H1 (cell line): ENCODE results near the gene SND1. TPM values are rescaled to one million over a fixed set of nuclear protein-coding genes. Genes with fewer than 3 reads are reported as not detected.

Experiments
- EP300 ChIP-seq, 2 experiments: IDR thresholded peaks; 1 replicate in 1 of 2; 2 replicates in 1 of 2; pipeline ENCODE4 v1.6.1; 2011 to 2012; ENCODE audit warnings: low read depth in 2 of 2, low read length in 2 of 2, mild to moderate bottlenecking in 2 of 2, borderline replicate concordance in 1 of 2, inconsistent platforms in 1 of 2, moderate library complexity in 1 of 2
- SP2 ChIP-seq: IDR thresholded peaks from 2 replicates; pipeline ENCODE4 v1.6.1; 2012; ENCODE audit warnings: mild to moderate bottlenecking, low read length, inconsistent platforms
- SUZ12 ChIP-seq: fragments of 200-600 bp; sonication (generic); IDR thresholded peaks from 2 replicates; pipeline ENCODE4 v1.6.1; 2012; ENCODE audit warnings: mild to moderate bottlenecking, inconsistent platforms, low read length, moderate library complexity, mixed read lengths
- TAF1 ChIP-seq: IDR thresholded peaks from 2 replicates; pipeline ENCODE4 v1.6.1; 2011; ENCODE audit warnings: mild to moderate bottlenecking, low read depth, low read length
- TBP ChIP-seq: IDR thresholded peaks from 2 replicates; pipeline ENCODE4 v1.6.1; 2011; ENCODE audit warnings: low read depth, low read length, improper control_type of control experiment
- polyA plus RNA-seq, 7 experiments: library from polyadenylated mRNA; depleted of rRNA in 3 of 7; stranded (reverse) in 5 of 7; unstranded in 2 of 7; fragments of >200 nt in 5 of 7; fragments of 200-250 nt in 2 of 7; gene quantifications; 1 replicate in 5 of 7; 2 replicates in 1 of 7; 4 replicates in 1 of 7; pipeline versions ENCODE4 v1.2.1 to v1.2.3, GENCODE V29; 2011 to 2013; ENCODE audit warnings: missing spikeins in 2 of 7, mixed read lengths in 2 of 7
- total RNA-seq: library from RNA; stranded (reverse); fragmentation: NEBNext Ultra II Directional; extraction: Animal tissue kit (Norgen Biotek cat#: 25700); gene quantifications from 2 replicates; pipeline ENCODE4 v1.2.1, GENCODE V29; 2021
- TF ChIP-seq, protein P1 (sequence below): fragments of 300-600 bp; sonication (generic); IDR thresholded peaks from 2 replicates; pipeline ENCODE4 v1.7.1; 2012; ENCODE audit warnings: low read length, moderate library complexity, mild to moderate bottlenecking, inconsistent platforms; ENCODE audit not compliant: insufficient replicate concordance

SND1 gene
- total and polyA plus RNA-seq, 2 of the 8 experiments (the other 6 are each of a cell fraction or from before 2014, with no cell fraction given): 122 to 290 TPM

DNA sequence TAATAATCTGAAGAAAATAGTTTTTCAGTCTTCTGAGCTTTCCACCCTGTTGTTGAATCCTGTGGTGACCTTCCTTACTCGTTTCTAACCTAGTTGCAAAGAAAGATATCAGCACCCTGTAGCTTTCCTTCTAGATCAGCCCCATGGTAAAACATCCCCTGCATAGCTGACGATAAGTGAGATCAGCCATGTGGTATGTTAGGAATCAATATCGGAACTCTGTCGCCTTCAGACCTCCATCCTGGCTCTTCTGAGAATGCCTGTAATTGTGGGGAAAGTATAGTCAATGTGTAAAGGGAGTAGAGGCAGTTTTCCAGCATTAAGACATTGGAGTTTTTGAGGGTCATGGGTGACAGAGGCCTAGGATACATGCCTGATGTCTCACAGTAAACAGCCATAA lies 227.4 kb downstream of the SND1 start (continued):
- TF ChIP-seq, protein P1, sequence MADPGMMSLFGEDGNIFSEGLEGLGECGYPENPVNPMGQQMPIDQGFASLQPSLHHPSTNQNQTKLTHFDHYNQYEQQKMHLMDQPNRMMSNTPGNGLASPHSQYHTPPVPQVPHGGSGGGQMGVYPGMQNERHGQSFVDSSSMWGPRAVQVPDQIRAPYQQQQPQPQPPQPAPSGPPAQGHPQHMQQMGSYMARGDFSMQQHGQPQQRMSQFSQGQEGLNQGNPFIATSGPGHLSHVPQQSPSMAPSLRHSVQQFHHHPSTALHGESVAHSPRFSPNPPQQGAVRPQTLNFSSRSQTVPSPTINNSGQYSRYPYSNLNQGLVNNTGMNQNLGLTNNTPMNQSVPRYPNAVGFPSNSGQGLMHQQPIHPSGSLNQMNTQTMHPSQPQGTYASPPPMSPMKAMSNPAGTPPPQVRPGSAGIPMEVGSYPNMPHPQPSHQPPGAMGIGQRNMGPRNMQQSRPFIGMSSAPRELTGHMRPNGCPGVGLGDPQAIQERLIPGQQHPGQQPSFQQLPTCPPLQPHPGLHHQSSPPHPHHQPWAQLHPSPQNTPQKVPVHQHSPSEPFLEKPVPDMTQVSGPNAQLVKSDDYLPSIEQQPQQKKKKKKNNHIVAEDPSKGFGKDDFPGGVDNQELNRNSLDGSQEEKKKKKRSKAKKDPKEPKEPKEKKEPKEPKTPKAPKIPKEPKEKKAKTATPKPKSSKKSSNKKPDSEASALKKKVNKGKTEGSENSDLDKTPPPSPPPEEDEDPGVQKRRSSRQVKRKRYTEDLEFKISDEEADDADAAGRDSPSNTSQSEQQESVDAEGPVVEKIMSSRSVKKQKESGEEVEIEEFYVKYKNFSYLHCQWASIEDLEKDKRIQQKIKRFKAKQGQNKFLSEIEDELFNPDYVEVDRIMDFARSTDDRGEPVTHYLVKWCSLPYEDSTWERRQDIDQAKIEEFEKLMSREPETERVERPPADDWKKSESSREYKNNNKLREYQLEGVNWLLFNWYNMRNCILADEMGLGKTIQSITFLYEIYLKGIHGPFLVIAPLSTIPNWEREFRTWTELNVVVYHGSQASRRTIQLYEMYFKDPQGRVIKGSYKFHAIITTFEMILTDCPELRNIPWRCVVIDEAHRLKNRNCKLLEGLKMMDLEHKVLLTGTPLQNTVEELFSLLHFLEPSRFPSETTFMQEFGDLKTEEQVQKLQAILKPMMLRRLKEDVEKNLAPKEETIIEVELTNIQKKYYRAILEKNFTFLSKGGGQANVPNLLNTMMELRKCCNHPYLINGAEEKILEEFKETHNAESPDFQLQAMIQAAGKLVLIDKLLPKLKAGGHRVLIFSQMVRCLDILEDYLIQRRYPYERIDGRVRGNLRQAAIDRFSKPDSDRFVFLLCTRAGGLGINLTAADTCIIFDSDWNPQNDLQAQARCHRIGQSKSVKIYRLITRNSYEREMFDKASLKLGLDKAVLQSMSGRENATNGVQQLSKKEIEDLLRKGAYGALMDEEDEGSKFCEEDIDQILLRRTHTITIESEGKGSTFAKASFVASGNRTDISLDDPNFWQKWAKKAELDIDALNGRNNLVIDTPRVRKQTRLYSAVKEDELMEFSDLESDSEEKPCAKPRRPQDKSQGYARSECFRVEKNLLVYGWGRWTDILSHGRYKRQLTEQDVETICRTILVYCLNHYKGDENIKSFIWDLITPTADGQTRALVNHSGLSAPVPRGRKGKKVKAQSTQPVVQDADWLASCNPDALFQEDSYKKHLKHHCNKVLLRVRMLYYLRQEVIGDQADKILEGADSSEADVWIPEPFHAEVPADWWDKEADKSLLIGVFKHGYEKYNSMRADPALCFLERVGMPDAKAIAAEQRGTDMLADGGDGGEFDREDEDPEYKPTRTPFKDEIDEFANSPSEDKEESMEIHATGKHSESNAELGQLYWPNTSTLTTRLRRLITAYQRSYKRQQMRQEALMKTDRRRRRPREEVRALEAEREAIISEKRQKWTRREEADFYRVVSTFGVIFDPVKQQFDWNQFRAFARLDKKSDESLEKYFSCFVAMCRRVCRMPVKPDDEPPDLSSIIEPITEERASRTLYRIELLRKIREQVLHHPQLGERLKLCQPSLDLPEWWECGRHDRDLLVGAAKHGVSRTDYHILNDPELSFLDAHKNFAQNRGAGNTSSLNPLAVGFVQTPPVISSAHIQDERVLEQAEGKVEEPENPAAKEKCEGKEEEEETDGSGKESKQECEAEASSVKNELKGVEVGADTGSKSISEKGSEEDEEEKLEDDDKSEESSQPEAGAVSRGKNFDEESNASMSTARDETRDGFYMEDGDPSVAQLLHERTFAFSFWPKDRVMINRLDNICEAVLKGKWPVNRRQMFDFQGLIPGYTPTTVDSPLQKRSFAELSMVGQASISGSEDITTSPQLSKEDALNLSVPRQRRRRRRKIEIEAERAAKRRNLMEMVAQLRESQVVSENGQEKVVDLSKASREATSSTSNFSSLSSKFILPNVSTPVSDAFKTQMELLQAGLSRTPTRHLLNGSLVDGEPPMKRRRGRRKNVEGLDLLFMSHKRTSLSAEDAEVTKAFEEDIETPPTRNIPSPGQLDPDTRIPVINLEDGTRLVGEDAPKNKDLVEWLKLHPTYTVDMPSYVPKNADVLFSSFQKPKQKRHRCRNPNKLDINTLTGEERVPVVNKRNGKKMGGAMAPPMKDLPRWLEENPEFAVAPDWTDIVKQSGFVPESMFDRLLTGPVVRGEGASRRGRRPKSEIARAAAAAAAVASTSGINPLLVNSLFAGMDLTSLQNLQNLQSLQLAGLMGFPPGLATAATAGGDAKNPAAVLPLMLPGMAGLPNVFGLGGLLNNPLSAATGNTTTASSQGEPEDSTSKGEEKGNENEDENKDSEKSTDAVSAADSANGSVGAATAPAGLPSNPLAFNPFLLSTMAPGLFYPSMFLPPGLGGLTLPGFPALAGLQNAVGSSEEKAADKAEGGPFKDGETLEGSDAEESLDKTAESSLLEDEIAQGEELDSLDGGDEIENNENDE: no peak
- no peak for TF ChIP-seq TAF1
- no peak for TF ChIP-seq EP300 (IDR thresholded peaks at IDR 0.05; ENCODE audit: borderline replicate concordance in 1 of 2, low read depth in 2 of 2, low read length in 2 of 2)
- TF ChIP-seq SUZ12: no peak
- TF ChIP-seq TBP: no peak
- no peak for TF ChIP-seq SP2
